Globus pallidus (tissue), 1 donor: ENCODE data around the gene HOMEZ.
"Not testable (repeated sequence)": the region's sequence is repeated elsewhere in the genome, so short reads cannot be mapped to it uniquely, and the experiment has no call there.

Source experiments
- DNase-seq: peaks from one replicate; pipeline ENCODE4 v3.0.0-alpha.2; 2015; ENCODE audit warnings: low spot score

HOMEZ gene

DNA sequence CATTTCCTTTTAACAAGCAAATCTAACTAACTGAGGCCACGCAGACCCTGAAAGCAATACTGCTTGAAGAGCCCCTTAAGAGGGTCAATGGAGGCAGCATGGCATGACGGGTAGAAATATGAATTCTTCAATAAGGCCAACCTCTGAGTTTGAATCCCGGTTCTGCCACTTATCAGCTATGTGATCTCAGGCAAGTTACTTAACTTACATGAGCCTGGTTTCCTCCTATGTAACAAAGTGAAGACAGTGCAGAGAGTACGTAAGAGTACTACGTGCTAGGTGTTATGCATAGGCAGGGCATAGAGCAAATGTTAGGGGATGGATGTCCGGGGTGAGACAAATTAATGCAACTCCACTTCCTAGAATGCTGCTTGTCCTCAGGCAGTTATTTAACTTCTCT is 4.7 kb downstream of the HOMEZ start:
- no peak for DNase-seq

- DNase-seq = not testable (repeated sequence)
Measured at GRCh38 chr14:23277928-23278327, 8.0 kb downstream of the HOMEZ start.

GRCh38 chr14:23277189-23277588 is 8.7 kb downstream of the HOMEZ start:
- no peak for DNase-seq

- DNase-seq = no peak
Measured at GRCh38 chr14:23275412-23275811, 10.5 kb downstream of the HOMEZ start.

GRCh38 chr14:23269193-23269592 is 16.7 kb downstream of the HOMEZ start:
- no peak for DNase-seq

- DNase-seq = not testable (repeated sequence)
Measured at GRCh38 chr14:23260849-23261248, 25.1 kb downstream of the HOMEZ start.

GRCh38 chr14:23259426-23259825 is 26.5 kb downstream of the HOMEZ start:
- DNase-seq = no peak

DNA sequence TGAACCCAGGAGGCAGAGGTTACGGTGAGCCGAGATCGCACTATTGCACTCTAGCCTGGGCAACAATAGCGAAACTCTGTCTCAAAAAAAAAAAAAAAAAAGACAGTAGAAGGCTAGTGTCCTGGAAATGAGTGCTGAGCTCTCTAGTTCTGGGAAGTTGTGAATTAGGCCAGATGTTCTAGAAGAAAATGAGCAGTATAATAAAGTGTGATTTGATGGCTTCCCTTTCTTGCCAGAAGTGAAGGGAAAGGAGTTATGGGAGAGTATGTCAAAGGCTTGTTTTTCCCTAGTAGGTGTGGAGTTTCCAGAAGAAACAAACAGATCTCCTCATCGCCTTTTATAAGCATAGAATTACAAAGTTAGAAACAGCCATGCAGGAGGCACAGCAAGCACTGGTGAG is 27.7 kb downstream of the HOMEZ start:
- DNase-seq = no peak

- no peak for DNase-seq
Measured at GRCh38 chr14:23252420-23253333, 33.3 kb downstream of the HOMEZ start.

- DNase-seq = no peak
Measured at GRCh38 chr14:23252006-23252405, 33.9 kb downstream of the HOMEZ start.

DNA sequence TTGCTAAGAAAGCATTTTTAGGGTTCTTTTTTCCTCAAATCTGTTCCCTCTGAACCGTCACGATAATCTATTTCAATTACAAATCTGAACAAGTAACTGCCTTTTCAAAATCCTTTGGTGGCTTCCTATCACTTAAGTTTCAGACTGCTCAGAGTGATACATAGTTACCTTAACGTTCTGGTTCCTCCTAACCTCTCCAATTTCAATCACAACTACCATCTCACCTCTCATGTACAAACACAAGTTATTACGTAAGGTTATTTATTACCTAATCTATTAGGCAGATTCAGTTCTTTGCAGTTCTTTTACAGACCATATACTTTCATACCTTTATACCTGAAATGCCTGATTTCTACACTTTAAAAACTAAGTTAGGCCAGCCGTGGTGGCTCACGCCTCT is 36.1 kb downstream of the HOMEZ start:
- no peak for DNase-seq

DNA sequence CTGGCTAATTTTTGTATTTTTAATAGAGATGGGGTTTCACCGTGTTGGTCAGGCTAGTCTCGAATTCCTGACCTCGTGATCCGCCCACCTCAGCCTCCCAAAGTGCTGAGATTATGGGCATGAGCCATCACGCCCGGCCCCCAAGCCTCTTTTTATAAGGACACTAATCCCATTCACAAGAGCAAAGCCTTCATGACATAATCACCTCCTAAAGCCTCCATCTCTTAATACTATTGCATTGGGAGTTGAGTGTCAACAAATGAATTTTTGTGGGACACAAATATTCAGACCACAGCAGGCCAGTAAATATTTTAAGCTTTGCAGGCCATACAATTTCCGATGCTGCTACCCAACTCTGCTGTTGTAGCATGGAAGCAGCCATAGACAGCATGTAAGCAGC is 37.3 kb downstream of the HOMEZ start:
- DNase-seq = no peak

- DNase-seq = no peak
Measured at GRCh38 chr14:23245282-23245681, 40.6 kb downstream of the HOMEZ start.

- DNase-seq = no peak
Measured at GRCh38 chr14:23243066-23243465, 42.9 kb downstream of the HOMEZ start.

- no peak for DNase-seq
Measured at GRCh38 chr14:23242076-23242475, 43.9 kb downstream of the HOMEZ start.

DNA sequence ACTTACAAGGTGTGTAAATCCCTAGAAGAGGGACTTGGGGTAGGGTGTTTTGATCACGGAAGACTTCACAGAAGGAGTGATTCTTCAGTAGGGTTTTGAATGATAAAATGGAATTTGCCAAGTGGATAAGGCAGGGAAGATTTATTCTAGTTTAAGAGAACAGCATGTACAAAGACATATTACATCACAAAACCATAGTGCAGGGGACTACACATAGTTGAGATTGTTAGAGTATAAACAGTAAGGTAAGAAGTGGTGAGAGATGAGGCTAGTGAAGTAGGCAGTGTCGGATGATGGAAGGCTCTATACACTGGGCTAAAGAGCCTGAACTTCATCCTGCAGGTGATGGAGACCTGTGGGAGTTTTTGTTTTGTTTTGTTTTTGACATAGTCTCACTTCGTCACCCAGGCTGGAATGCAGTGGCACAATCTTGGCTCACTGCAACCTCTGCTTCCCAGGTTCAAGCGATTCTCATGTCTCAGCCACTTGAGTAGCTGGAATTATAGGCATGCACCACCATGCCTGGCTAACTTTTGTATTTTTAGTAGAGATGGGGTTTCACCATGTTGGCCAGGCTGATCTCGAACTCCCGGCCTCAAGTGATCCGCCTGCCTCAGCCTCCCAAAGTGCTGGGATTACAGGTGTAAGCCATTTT is 44.7 kb downstream of the HOMEZ start:
- not testable (repeated sequence) for DNase-seq

DNA sequence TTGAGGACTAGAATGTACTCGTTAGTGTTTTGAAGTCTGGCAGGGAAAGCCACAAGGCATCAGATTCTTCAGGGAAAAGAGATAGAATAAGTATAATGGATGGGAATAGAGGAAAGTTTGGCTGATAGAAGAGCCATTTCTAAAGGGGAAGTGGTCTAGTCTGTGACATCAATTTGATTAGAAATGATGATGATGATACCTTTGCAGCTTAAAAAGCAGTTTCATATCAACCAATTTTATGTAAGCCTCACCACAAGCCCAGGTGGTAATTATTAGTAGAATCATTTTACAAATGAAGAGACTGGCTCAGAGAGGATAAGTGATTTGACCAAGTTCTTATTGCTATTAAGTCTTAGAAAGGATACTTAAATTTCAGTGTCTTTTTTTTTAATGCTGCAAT is 45.3 kb downstream of the HOMEZ start:
- no peak for DNase-seq

GRCh38 chr14:23237772-23238594 is 47.9 kb downstream of the HOMEZ start, which contains the start of gene RNF212B:
Gene RNF212B (plus strand): TSS chr14:23237936. CDS start chr14:23240346, 2,410 bp downstream.
- peak; percentile 66 for DNase-seq

DNA sequence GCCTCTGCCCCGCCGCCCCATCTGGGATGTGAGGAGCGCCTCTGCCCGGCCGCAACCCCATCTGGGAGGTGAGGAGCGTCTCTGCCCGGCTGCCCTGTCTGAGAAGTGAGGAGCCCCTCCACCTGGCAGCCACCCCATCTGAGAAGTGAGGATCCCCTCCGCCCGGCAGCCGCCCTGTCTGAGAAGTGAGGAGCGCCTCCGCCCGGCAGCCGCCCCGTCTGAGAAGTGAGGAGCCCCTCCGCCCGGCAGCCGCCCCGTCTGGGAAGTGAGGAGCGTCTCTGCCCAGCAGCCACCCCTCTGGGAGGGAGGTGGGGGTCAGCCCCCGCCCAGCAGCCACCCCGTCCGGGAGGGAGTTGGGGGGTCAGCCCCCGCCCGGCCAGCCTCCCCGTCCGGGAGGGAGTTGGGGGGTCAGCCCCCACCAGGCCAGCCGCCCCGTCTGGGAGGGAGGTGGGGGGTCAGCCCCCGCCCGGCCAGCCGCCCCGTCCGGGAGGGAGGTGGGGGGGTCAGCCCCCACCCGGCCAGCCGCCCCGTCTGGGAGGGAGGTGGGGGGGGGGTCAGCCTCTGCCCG is 53.6 kb downstream of the HOMEZ start:
- DNase-seq = not testable (repeated sequence)

DNA sequence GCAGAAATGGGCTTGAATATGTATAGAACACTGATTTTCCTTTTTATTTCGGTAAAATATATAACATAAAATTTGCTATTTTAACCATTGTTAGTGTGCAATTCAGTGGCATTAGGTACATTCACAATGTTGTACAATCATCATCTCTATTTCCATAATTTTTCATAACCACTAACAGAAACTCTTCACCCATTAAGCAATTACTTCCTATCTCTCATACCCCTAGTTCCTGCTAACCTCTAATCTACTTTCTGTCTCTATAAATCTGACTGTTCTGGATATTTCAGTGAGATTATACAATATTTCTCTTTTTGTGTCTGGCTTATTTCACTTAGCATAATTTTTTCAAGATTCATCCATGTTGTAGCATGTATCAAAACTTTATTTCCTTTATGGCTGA is 57.1 kb downstream of the HOMEZ start:
- DNase-seq = no peak

DNA sequence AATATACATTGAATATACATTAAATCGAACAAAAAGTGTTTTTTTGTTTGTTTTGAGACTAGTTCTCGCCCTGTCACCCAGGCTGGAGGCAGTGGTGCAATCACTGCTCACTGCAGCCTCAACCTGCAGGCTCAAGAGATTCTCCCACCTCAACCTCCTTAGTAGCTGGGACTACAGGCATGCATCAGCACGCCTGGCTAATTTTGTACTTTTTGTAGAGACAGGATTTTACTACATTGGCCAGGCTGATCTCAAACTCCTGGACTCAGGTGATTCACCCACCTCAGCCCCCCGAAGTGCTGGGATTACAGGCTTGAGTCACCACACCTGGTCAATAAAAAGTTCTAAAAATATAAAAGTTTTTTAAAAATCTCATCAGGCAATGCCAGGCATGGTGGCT is 58.4 kb downstream of the HOMEZ start:
- DNase-seq = no peak

GRCh38 chr14:23224958-23225357 is 61.0 kb downstream of the HOMEZ start:
- DNase-seq = not testable (repeated sequence)
